ENCODE results near the gene TFPT.

Gene TFPT

GRCh38 chr19:54128796-54129616 lies 13.5 kb upstream of the TFPT start:
- DNase-seq (ENCODE audit: low read depth), result no peak
- no peak overlapping the region for H3K4me3 ChIP-seq (ENCODE audit: low read length)
- no peak for TF ChIP-seq CTCF (conservative IDR thresholded peaks at IDR 0.05; ENCODE audit: low read depth, low read length)

GRCh38 chr19:54128441-54128725 lies 12.9 kb upstream of the TFPT start:
- DNase-seq (ENCODE audit: low read depth), result no peak
- no peak overlapping the region for H3K4me3 ChIP-seq (ENCODE audit: low read length)
- TF ChIP-seq CTCF (conservative IDR thresholded peaks at IDR 0.05; ENCODE audit: low read depth, low read length), result no peak

GRCh38 chr19:54127688-54128440 lies 12.4 kb upstream of the TFPT start:
- DNase-seq (ENCODE audit: low read depth), result no peak
- TF ChIP-seq CTCF (conservative IDR thresholded peaks at IDR 0.05; ENCODE audit: low read depth, low read length), result no peak
- no peak overlapping the region for H3K4me3 ChIP-seq (ENCODE audit: low read length)

- no peak for TF ChIP-seq CTCF (conservative IDR thresholded peaks at IDR 0.05; ENCODE audit: low read depth, low read length)
- H3K4me3 ChIP-seq (ENCODE audit: low read length), result no peak overlapping the region
- DNase-seq (ENCODE audit: low read depth), result no peak
Measured at GRCh38 chr19:54125713-54126112, 10.3 kb upstream of the TFPT start.

GRCh38 chr19:54124393-54124792 lies 8.9 kb upstream of the TFPT start:
- DNase-seq (ENCODE audit: low read depth), result no peak
- TF ChIP-seq CTCF (conservative IDR thresholded peaks at IDR 0.05; ENCODE audit: low read depth, low read length), result no peak
- no peak overlapping the region for H3K4me3 ChIP-seq (ENCODE audit: low read length)

- no peak for DNase-seq (ENCODE audit: low read depth)
- H3K4me3 ChIP-seq (ENCODE audit: low read length), result no peak overlapping the region
- TF ChIP-seq CTCF (conservative IDR thresholded peaks at IDR 0.05; ENCODE audit: low read depth, low read length), result no peak
Measured at GRCh38 chr19:54123682-54124081, 8.2 kb upstream of the TFPT start.

- no peak overlapping the region for H3K4me3 ChIP-seq (ENCODE audit: low read length)
- no peak for TF ChIP-seq CTCF (conservative IDR thresholded peaks at IDR 0.05; ENCODE audit: low read depth, low read length)
- DNase-seq (ENCODE audit: low read depth), result no peak
Measured at GRCh38 chr19:54121259-54121658, 5.8 kb upstream of the TFPT start.

Measured in retinal pigment epithelial cell (primary cell).